CD14-positive monocyte (primary cell): ENCODE results near the gene C16orf54. TPM values are rescaled to one million over a fixed set of nuclear protein-coding genes. Genes with fewer than 3 reads are reported as not detected.
A peak's percentile ranks its signal among the peaks of the same experiment; 100 is the strongest.
"Not testable (repeated sequence)": the region's sequence is repeated elsewhere in the genome, so short reads cannot be mapped to it uniquely, and the experiment has no call there.

Source experiments
- DNase-seq, 3 donors: peaks; one replicate each; pipeline ENCODE4 v3.0.0-alpha.2; 2011 to 2022
- H2AFZ ChIP-seq: 2 replicates; pipeline ENCODE4 v1.6.0; 2012; ENCODE audit warnings: mild to moderate bottlenecking, low read depth, low read length, inconsistent platforms; ENCODE audit not compliant: insufficient read depth, poor library complexity, severe bottlenecking
- H3K27ac ChIP-seq, 2 donors: 1 replicate in 1 of 2; 2 replicates in 1 of 2; pipeline ENCODE4 v1.5.1; 2012 to 2013; ENCODE audit warnings: low read length in 2 of 2, control low read depth in 1 of 2, inconsistent platforms in 1 of 2, low read depth in 1 of 2, mild to moderate bottlenecking in 1 of 2
- H3K27me3 ChIP-seq, 2 donors: one replicate each; pipeline versions ENCODE4 v1.6.0 to v1.6.1; 2011 to 2013; ENCODE audit warnings: low read length in 2 of 2; ENCODE audit not compliant: control insufficient read depth in 2 of 2, insufficient read depth in 2 of 2
- H3K36me3 ChIP-seq, 2 donors: replicated peaks in 1 of 2; 1 replicate in 1 of 2; 2 replicates in 1 of 2; pipeline versions ENCODE4 v1.5.1 to v1.6.1; 2012 to 2013; ENCODE audit warnings: low read length in 2 of 2, control low read depth in 1 of 2, inconsistent platforms in 1 of 2, mild to moderate bottlenecking in 1 of 2; ENCODE audit not compliant: insufficient read depth in 2 of 2, control insufficient read depth in 1 of 2
- H3K4me1 ChIP-seq, 2 donors: 1 replicate in 1 of 2; 2 replicates in 1 of 2; pipeline versions ENCODE4 v1.5.1 to v1.6.1; 2012 to 2013; ENCODE audit warnings: low read length in 2 of 2, control low read depth in 1 of 2, inconsistent platforms in 1 of 2, mild to moderate bottlenecking in 1 of 2, moderate library complexity in 1 of 2; ENCODE audit not compliant: insufficient read depth in 2 of 2, control insufficient read depth in 1 of 2
- H3K4me2 ChIP-seq: replicated peaks from 2 replicates; pipeline ENCODE3; 2012; ENCODE audit warnings: low read length, moderate library complexity, mild to moderate bottlenecking; ENCODE audit not compliant: poor library complexity, severe bottlenecking; ENCODE audit errors: extremely low read depth
- H3K4me3 ChIP-seq, 3 experiments: fragments of 200-600 bp in 1 of 3; sonication (generic) in 1 of 3; replicated peaks in 1 of 3; 1 replicate in 2 of 3; 2 replicates in 1 of 3; pipeline ENCODE4 v1.5.1; 2011 to 2013; ENCODE audit warnings: low read length in 3 of 3, mild to moderate bottlenecking in 3 of 3, control low read depth in 2 of 3, low read depth in 2 of 3, inconsistent platforms in 1 of 3, moderate library complexity in 1 of 3
- H3K79me2 ChIP-seq: 2 replicates; pipeline ENCODE4 v1.6.0; 2012; ENCODE audit warnings: mild to moderate bottlenecking, control low read depth, inconsistent platforms, low read length, moderate library complexity; ENCODE audit not compliant: insufficient read depth
- H3K9ac ChIP-seq: 2 replicates; pipeline ENCODE4 v1.6.0; 2017; ENCODE audit warnings: low read length, mild to moderate bottlenecking; ENCODE audit not compliant: insufficient read depth, poor library complexity, severe bottlenecking
- H3K9me3 ChIP-seq, 2 donors: replicated peaks in 1 of 2; 1 replicate in 1 of 2; 2 replicates in 1 of 2; pipeline versions ENCODE4 v1.5.1 to v1.6.1; 2012 to 2013; ENCODE audit warnings: low read length in 2 of 2, control low read depth in 1 of 2; ENCODE audit not compliant: control insufficient read depth in 1 of 2, insufficient read depth in 1 of 2
- H4K20me1 ChIP-seq: 2 replicates; pipeline ENCODE4 v1.6.0; 2012; ENCODE audit warnings: mild to moderate bottlenecking, low read length, control low read depth, moderate library complexity; ENCODE audit not compliant: insufficient read depth
- H3K27ac Mint-ChIP-seq, 7 donors: one replicate each; pipeline ENCODE4 v1.8.0; 2020; ENCODE audit warnings: mild to moderate bottlenecking in 7 of 7, mixed read lengths in 7 of 7, moderate library complexity in 6 of 7, inconsistent platforms in 2 of 7
- H3K27me3 Mint-ChIP-seq, 3 donors: one replicate each; pipeline ENCODE4 v1.8.0; 2021 to 2022; ENCODE audit warnings: low read depth in 3 of 3, mild to moderate bottlenecking in 3 of 3, mixed read lengths in 3 of 3, moderate library complexity in 3 of 3, inconsistent platforms in 1 of 3
- H3K36me3 Mint-ChIP-seq, 2 donors: one replicate each; pipeline ENCODE4 v1.8.0; 2020; ENCODE audit warnings: mixed read lengths in 2 of 2, inconsistent platforms in 1 of 2, mild to moderate bottlenecking in 1 of 2
- H3K4me1 Mint-ChIP-seq: one replicate; pipeline ENCODE4 v1.8.0; 2020; ENCODE audit warnings: mild to moderate bottlenecking, mixed read lengths
- H3K4me3 Mint-ChIP-seq, 2 donors: one replicate each; pipeline ENCODE4 v1.8.0; 2020; ENCODE audit warnings: mild to moderate bottlenecking in 2 of 2, mixed read lengths in 2 of 2, moderate library complexity in 1 of 2
- H3K9me3 Mint-ChIP-seq, 7 donors: one replicate each; pipeline ENCODE4 v1.8.0; 2020 to 2022; ENCODE audit warnings: mixed read lengths in 7 of 7, mild to moderate bottlenecking in 6 of 7, moderate library complexity in 6 of 7, inconsistent platforms in 2 of 7
- CTCF ChIP-seq: fragments of 200-600 bp; IDR thresholded peaks from one replicate; pipeline ENCODE4 v1.8.0; 2022; ENCODE audit warnings: antibody characterized with exemption, mild to moderate bottlenecking
- WGBS: methylation state at CpG from one replicate; pipeline ENCODE4 v1.1.5; 2013; ENCODE audit warnings: missing lambda C conversion rate; ENCODE audit not compliant: insufficient coverage; 5-methylcytosine and 5-hydroxymethylcytosine counted together
- intact Hi-C, 2 donors: fragments of 100-400 bp; cut with micrococcal nuclease; formaldehyde crosslinking; loops; one replicate each; pipeline versions ENCODE4 v1.15.0 to v1.15.1; 2023
- polyA plus RNA-seq, 3 donors: library from polyadenylated mRNA; depleted of rRNA in 1 of 3; unstranded in 2 of 3; stranded (reverse) in 1 of 3; fragments of 300-500 nt in 2 of 3; fragments of >200 nt in 1 of 3; fragmentation: Illumina TruSeq in 2 of 3; gene quantifications; 1 replicate in 2 of 3; 2 replicates in 1 of 3; pipeline ENCODE4 v1.2.3, GENCODE V29; 2012 to 2021

Gene C16orf54
- polyA plus RNA-seq, 3 donors, result 24.6 to 32.0 (median 29.2) TPM

- Histone ChIP-seq H3K79me2 (no peaks in the 10 kb centered on the region), H4K20me1 (no peaks in the 10 kb centered on the region), H3K9ac (no peak overlapping the region), H2AFZ (peak overlapping the region; percentile 86), H3K9me3 (no peaks in the 10 kb centered on the region), H3K27me3 (no peaks in the 10 kb centered on the region), H3K4me1 (peaks cover 13 to 17% of the 10 kb centered on the region in 2 donors), H3K4me2 (peak overlapping the region; percentile 67), H3K27ac (no peak overlapping the region), H3K36me3 (no peaks in the 10 kb centered on the region), H3K4me3 (peak overlapping the region in 2 of 3 experiments; percentile 4 to 53)
- Mint-ChIP-seq H3K4me3 (peak overlapping the region; percentile 62 to 79), H3K27ac (peak overlapping the region in 2 of 7 donors; percentile 18 to 75), H3K9me3 (peaks cover 0 to 2% (median 0%) of the 10 kb centered on the region in 7 donors), H3K36me3 (no peaks in the 10 kb centered on the region), H3K4me1 (peaks cover 16% of the 10 kb centered on the region), H3K27me3 (peaks cover 0 to 2% (median 0%) of the 10 kb centered on the region in 3 donors)
- peak; percentile 85 for TF ChIP-seq CTCF
- 10% methylated on average over 33 of the region's 38 CpGs for WGBS
- intact Hi-C loops, result loop anchor here in 1 of 2 donors (5.0 kb wide), 1 partner anchor 43 kb away; no protein-coding TSS in a partner anchor
- DNase-seq, result peak; percentile 64 to 69 (median 69)
These were observed 39.2 kb upstream of the C16orf54 start for GRCh38 chr16:29784901-29785500.

GRCh38 chr16:29784157-29784556, 38.4 kb upstream of the C16orf54 start:
- Mint-ChIP-seq H3K27ac (no peak overlapping the region), H3K27me3 (peaks cover 0 to 4% (median 2%) of the 10 kb centered on the region in 3 donors), H3K36me3 (no peaks in the 10 kb centered on the region), H3K4me3 (no peak overlapping the region), H3K4me1 (peaks cover 10% of the 10 kb centered on the region), H3K9me3 (peaks cover 0 to 2% (median 0%) of the 10 kb centered on the region in 7 donors)
- Histone ChIP-seq H2AFZ (no peak overlapping the region), H3K27ac (no peak overlapping the region), H3K27me3 (no peaks in the 10 kb centered on the region), H3K4me1 (peaks cover 8 to 11% of the 10 kb centered on the region in 2 donors), H3K79me2 (no peaks in the 10 kb centered on the region), H3K9ac (no peak overlapping the region), H3K9me3 (no peaks in the 10 kb centered on the region), H3K4me3 (no peak overlapping the region), H4K20me1 (no peaks in the 10 kb centered on the region), H3K36me3 (no peaks in the 10 kb centered on the region), H3K4me2 (no peak overlapping the region)
- no CpG with 5 or more reads among the region's 2 CpGs for WGBS
- DNase-seq, result no peak
- intact Hi-C loops, result no loop called here
- TF ChIP-seq CTCF, result no peak

- H3K27ac Mint-ChIP-seq, DNase-seq, H3K4me3 Mint-ChIP-seq, H3K9ac ChIP-seq, H2AFZ ChIP-seq, intact Hi-C loops, H3K4me2 ChIP-seq, H3K4me1 Mint-ChIP-seq, H3K9me3 ChIP-seq, H3K4me3 ChIP-seq, H3K36me3 ChIP-seq, H3K27me3 Mint-ChIP-seq, H3K36me3 Mint-ChIP-seq, H4K20me1 ChIP-seq, H3K27ac ChIP-seq, H3K79me2 ChIP-seq, H3K27me3 ChIP-seq, H3K9me3 Mint-ChIP-seq: not testable (repeated sequence)
- peaks cover 8 to 11% of the 10 kb centered on the region in 2 donors for H3K4me1 ChIP-seq
- WGBS, result 98% methylated on average over 5 of the region's 13 CpGs
These were observed 37.5 kb upstream of the C16orf54 start for GRCh38 chr16:29783094-29783953.
